NCI-H146 treated with DMSO at 0.1 percent for 48 hours (cell line): Measurements from ENCODE around the gene SMC1B.
"Not testable (repeated sequence)": the region's sequence is repeated elsewhere in the genome, so short reads cannot be mapped to it uniquely, and the experiment has no call there.

Source experiments
- DNase-seq: peaks from one replicate; lab custom pipeline; 2025; ENCODE audit not compliant: unreplicated experiment; lab: John Stamatoyannopoulos, UW

Gene SMC1B

GRCh38 chr22:45422237-45422983 lies 9.0 kb upstream of the SMC1B start:
- no peak for DNase-seq

GRCh38 chr22:45421349-45422055 lies 8.1 kb upstream of the SMC1B start:
- DNase-seq = no peak

GRCh38 chr22:45420539-45420938 lies 7.1 kb upstream of the SMC1B start:
- DNase-seq = no peak

- DNase-seq = no peak
Measured at GRCh38 chr22:45420011-45420410, 6.6 kb upstream of the SMC1B start.

- no peak for DNase-seq
Measured at GRCh38 chr22:45418770-45419138, 5.4 kb upstream of the SMC1B start.

- no peak for DNase-seq
Measured at GRCh38 chr22:45418056-45418769, 4.8 kb upstream of the SMC1B start.

GRCh38 chr22:45413013-45413367 lies 409 bp downstream of the SMC1B start:
- DNase-seq = no peak

- DNase-seq = no peak
Measured at GRCh38 chr22:45407793-45408192, 5.6 kb downstream of the SMC1B start.

- DNase-seq = no peak
Measured at GRCh38 chr22:45402466-45402985, 10.9 kb downstream of the SMC1B start.

- DNase-seq = peak; percentile 27
Measured at GRCh38 chr22:45399712-45400445, 13.5 kb downstream of the SMC1B start.

GRCh38 chr22:45398214-45398613 lies 15.2 kb downstream of the SMC1B start:
- no peak for DNase-seq

GRCh38 chr22:45397806-45398205 lies 15.6 kb downstream of the SMC1B start:
- DNase-seq = no peak

- DNase-seq = no peak
Measured at GRCh38 chr22:45389546-45389945, 23.9 kb downstream of the SMC1B start.

GRCh38 chr22:45381348-45381747 lies 32.1 kb downstream of the SMC1B start:
- no peak for DNase-seq

- DNase-seq = no peak
Measured at GRCh38 chr22:45376703-45377102, 36.7 kb downstream of the SMC1B start.

GRCh38 chr22:45376009-45376408 lies 37.4 kb downstream of the SMC1B start:
- DNase-seq = no peak

- DNase-seq = not testable (repeated sequence)
Measured at GRCh38 chr22:45373592-45373991, 39.8 kb downstream of the SMC1B start.

- no peak for DNase-seq
Measured at GRCh38 chr22:45366713-45367112, 46.7 kb downstream of the SMC1B start.

- DNase-seq = no peak
Measured at GRCh38 chr22:45359627-45360026, 53.8 kb downstream of the SMC1B start.

- DNase-seq = no peak
Measured at GRCh38 chr22:45358127-45358526, 55.3 kb downstream of the SMC1B start.

- no peak for DNase-seq
Measured at GRCh38 chr22:45357490-45357889, 55.9 kb downstream of the SMC1B start.
